HepG2 (cell line): ENCODE measurements around the gene TMEM271.

Source experiments
- SIX4 ChIP-seq: sonication (generic); formaldehyde crosslinking; IDR thresholded peaks from 2 replicates; pipeline ENCODE4 v1.4.0; 2020; ENCODE audit warnings: missing genetic modification reagents
- ZBTB38 ChIP-seq: sonication (generic); formaldehyde crosslinking; IDR thresholded peaks from 2 replicates; pipeline ENCODE4 v1.5.1; 2020; ENCODE audit warnings: mild to moderate bottlenecking, missing genetic modification reagents
- ZNF12 ChIP-seq: sonication (generic); formaldehyde crosslinking; IDR thresholded peaks from 2 replicates; pipeline ENCODE4 v1.5.0; 2020; ENCODE audit warnings: missing genetic modification reagents

- TF ChIP-seq SIX4 (CRISPR knock-in tag) (no peak), ZNF12 (CRISPR knock-in tag) (no peak), ZBTB38 (CRISPR knock-in tag) (no peak)
These were observed 49.7 kb downstream of the TMEM271 start for GRCh38 chr4:526189-526909.
